Colonic mucosa (tissue), 4 donors: Measurements from ENCODE around the gene COPB2. TPM values are rescaled to one million over a fixed set of nuclear protein-coding genes. Genes with fewer than 3 reads are reported as not detected.

Source experiments
- DNase-seq: peaks from one replicate; pipeline ENCODE4 v3.0.0-alpha.2; 2020
- H3K27ac ChIP-seq: fragments of 200-600 bp; one replicate; pipeline ENCODE4 v1.8.0; 2021
- H3K27me3 ChIP-seq: fragments of 200-600 bp; one replicate; pipeline ENCODE4 v1.8.0; 2021
- H3K36me3 ChIP-seq: fragments of 200-600 bp; one replicate; pipeline ENCODE4 v1.8.0; 2021
- H3K4me1 ChIP-seq: fragments of 200-600 bp; one replicate; pipeline ENCODE4 v1.8.0; 2021; ENCODE audit warnings: mild to moderate bottlenecking
- H3K4me3 ChIP-seq: fragments of 200-600 bp; one replicate; pipeline ENCODE4 v1.8.0; 2021
- H3K9ac ChIP-seq, 2 donors: one replicate each; pipeline ENCODE4 v1.7.0; 2013; ENCODE audit warnings: control low read depth in 2 of 2, low read depth in 2 of 2, low read length in 2 of 2
- H3K9me3 ChIP-seq: fragments of 200-600 bp; one replicate; pipeline ENCODE4 v1.8.0; 2021
- CTCF ChIP-seq: fragments of 200-600 bp; IDR thresholded peaks from one replicate; pipeline ENCODE4 v1.8.0; 2022; ENCODE audit warnings: antibody characterized with exemption, mild to moderate bottlenecking
- intact Hi-C: fragments of 100-400 bp; cut with DNase I; formaldehyde crosslinking; loops from one replicate; pipeline ENCODE4 v1.14.1; 2022
- total RNA-seq, 2 donors: library from RNA; stranded (reverse); fragmentation: NEBNext Ultra II Directional in 1 of 2; extraction: Animal tissue kit (Norgen Biotek cat#: 25700) in 1 of 2; gene quantifications; one replicate each; pipeline ENCODE4 v1.2.1, GENCODE V29; 2021
- donor health status: healthy.
- donor health status: DM: no; HTN: no; CAD: no.
- donor health status: DM: no; HTN: no; CAD: no.

The COPB2 gene
- total RNA-seq, 2 donors from 2014 or later = 153 to 162 TPM

DNA sequence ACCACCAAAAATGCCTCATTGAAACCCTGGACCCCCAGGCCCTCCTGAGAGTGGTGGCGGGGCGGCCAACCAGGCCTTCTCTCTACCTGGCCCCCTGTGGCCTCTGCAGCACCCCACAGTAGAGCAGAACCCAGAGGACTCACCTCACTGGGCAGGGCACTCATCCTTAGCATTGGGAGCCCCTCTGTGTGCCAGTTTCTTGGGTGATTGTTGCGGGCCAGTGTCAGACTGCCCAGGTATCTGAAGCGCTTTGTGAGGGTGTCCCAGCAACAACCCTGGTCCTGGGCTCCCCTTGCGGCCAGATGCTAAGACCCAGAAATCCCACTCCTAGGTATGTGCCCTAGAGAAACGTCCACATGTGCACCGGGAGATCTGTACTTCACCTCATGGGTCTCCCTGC is 66.3 kb downstream of the COPB2 start:
- Histone ChIP-seq H3K4me3 (no peak overlapping the region), H3K36me3 (no peaks in the 10 kb centered on the region), H3K9ac (no peak overlapping the region), H3K9me3 (no peaks in the 10 kb centered on the region), H3K27me3 (no peaks in the 10 kb centered on the region), H3K27ac (no peak overlapping the region), H3K4me1 (no peaks in the 10 kb centered on the region)
- intact Hi-C loops = no loop called here
- DNase-seq = no peak
- no peak for TF ChIP-seq CTCF

- Histone ChIP-seq H3K27me3 (no peaks in the 10 kb centered on the region), H3K27ac (no peak overlapping the region), H3K4me3 (no peak overlapping the region), H3K9me3 (no peaks in the 10 kb centered on the region), H3K36me3 (no peaks in the 10 kb centered on the region), H3K9ac (no peak overlapping the region), H3K4me1 (no peaks in the 10 kb centered on the region)
- no peak for DNase-seq
- intact Hi-C loops = no loop called here
- TF ChIP-seq CTCF = no peak
These were observed 67.1 kb downstream of the COPB2 start for GRCh38 chr3:139322346-139322745.

- no peak overlapping the region for H3K9ac ChIP-seq
- intact Hi-C loops = no loop called here
- TF ChIP-seq CTCF = no peak
- H3K36me3 ChIP-seq = no peaks in the 10 kb centered on the region
- H3K27ac ChIP-seq = no peak overlapping the region
- H3K4me1 ChIP-seq = no peaks in the 10 kb centered on the region
- no peaks in the 10 kb centered on the region for H3K27me3 ChIP-seq
- H3K9me3 ChIP-seq = no peaks in the 10 kb centered on the region
- no peak overlapping the region for H3K4me3 ChIP-seq
- DNase-seq = no peak
These were observed 68.7 kb downstream of the COPB2 start for GRCh38 chr3:139320551-139321309.

- no peaks in the 10 kb centered on the region for H3K9me3 ChIP-seq
- H3K4me3 ChIP-seq = no peak overlapping the region
- H3K9ac ChIP-seq = no peak overlapping the region
- H3K36me3 ChIP-seq = no peaks in the 10 kb centered on the region
- no peaks in the 10 kb centered on the region for H3K4me1 ChIP-seq
- TF ChIP-seq CTCF = no peak
- no peaks in the 10 kb centered on the region for H3K27me3 ChIP-seq
- intact Hi-C loops = no loop called here
- no peak for DNase-seq
- H3K27ac ChIP-seq = no peak overlapping the region
These were observed 69.7 kb downstream of the COPB2 start for GRCh38 chr3:139319428-139320402.

DNA sequence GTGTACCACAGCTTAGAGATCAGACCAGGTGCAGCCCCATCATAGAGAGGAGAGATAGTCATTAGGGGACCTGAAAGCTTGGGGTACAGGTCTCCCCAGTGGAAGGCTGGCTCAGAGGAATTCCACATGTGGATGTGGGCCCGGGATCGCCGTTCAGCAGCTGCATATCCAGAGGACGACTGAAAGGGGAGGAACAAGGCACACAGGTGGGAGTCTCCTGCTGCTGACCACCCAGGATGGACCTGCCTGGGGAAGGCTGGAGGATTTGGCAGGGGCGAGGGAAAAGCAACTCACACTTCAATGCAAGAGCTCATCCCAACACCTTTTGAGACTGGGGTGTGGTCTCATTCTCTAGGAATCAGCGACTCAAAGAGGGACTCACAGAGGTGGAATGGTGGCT is 70.6 kb downstream of the COPB2 start:
- Histone ChIP-seq H3K4me3 (no peak overlapping the region), H3K27me3 (no peaks in the 10 kb centered on the region), H3K27ac (no peak overlapping the region), H3K4me1 (no peaks in the 10 kb centered on the region), H3K9ac (no peak overlapping the region), H3K36me3 (no peaks in the 10 kb centered on the region), H3K9me3 (no peaks in the 10 kb centered on the region)
- intact Hi-C loops = no loop called here
- TF ChIP-seq CTCF = no peak
- no peak for DNase-seq
